Parathyroid adenoma (tissue), 2 donors: ENCODE results near the gene PTPRT.

Source experiments
- H2AFZ ChIP-seq: fragments of 300-600 bp; sonication (generic); one replicate; pipeline ENCODE4 v1.7.0; 2017; ENCODE audit warnings: antibody characterized with exemption, mild to moderate bottlenecking
- H3K27ac ChIP-seq: fragments of 300-600 bp; sonication (generic); one replicate; pipeline ENCODE4 v1.7.0; 2017
- H3K27me3 ChIP-seq: fragments of 300-600 bp; sonication (generic); one replicate; pipeline ENCODE4 v1.7.0; 2017; ENCODE audit warnings: low read length; ENCODE audit not compliant: control insufficient read depth, insufficient read depth
- H3K36me3 ChIP-seq: fragments of 300-600 bp; sonication (generic); one replicate; pipeline ENCODE4 v1.7.0; 2017; ENCODE audit warnings: low read length; ENCODE audit not compliant: control insufficient read depth, insufficient read depth
- H3K4me1 ChIP-seq: fragments of 300-600 bp; sonication (generic); one replicate; pipeline ENCODE4 v1.7.0; 2017; ENCODE audit warnings: control low read depth
- H3K4me2 ChIP-seq: fragments of 300-600 bp; sonication (generic); one replicate; pipeline ENCODE4 v1.7.0; 2017; ENCODE audit warnings: low read length
- H3K4me3 ChIP-seq: fragments of 300-600 bp; sonication (generic); one replicate; pipeline ENCODE4 v1.7.0; 2017; ENCODE audit warnings: low read depth, low read length
- H3K79me2 ChIP-seq: fragments of 300-600 bp; sonication (generic); one replicate; pipeline ENCODE4 v1.7.0; 2017; ENCODE audit warnings: control low read depth
- H3K9ac ChIP-seq: fragments of 300-600 bp; sonication (generic); one replicate; pipeline ENCODE4 v1.7.0; 2017; ENCODE audit warnings: mild to moderate bottlenecking
- H3K9me3 ChIP-seq: fragments of 300-600 bp; sonication (generic); one replicate; pipeline ENCODE4 v1.7.0; 2017; ENCODE audit warnings: low read length; ENCODE audit not compliant: control insufficient read depth
- CTCF ChIP-seq: fragments of 300-600 bp; sonication (generic); IDR thresholded peaks from one replicate; pipeline ENCODE4 v1.7.0; 2017; ENCODE audit warnings: antibody characterized with exemption, mild to moderate bottlenecking
- donor health status: primary hyperparathyroidism.

PTPRT gene

DNA sequence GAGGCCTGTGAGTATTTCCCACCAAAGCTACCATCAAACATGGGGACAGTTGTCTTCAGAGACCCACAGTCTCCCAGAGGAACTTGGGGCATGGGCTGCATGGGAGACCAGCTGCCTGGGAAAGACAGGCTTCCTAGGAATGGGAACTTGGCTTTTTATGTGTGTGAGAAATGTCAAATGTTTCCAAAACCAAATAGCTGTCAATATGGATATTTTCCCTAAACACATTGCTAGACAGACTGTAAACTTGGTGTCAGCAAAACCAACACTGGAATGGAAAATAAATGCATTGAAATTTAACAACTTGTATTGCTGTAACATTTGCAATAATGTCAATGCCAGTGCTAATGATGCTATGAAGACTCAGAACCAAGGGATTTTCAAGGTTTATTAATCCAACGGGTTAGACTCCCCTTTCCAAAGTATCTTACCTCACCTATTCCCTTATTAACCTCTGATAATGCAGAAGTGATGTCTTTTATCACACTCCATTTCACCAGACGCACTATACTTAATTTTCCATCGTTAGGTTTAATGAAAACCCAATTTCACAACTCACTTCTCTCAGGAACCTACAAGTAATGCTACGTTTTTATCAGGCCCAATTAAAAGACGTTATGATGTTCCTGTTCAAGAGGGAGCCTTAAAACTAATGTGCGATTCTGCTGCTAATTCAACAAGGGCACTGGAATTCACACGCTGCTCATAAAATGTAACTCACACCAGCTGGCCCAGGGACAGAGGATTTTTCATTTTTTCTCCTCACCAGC lies 1025.4 kb downstream of the PTPRT start:
- Histone ChIP-seq H3K4me3 (no peak overlapping the region), H3K79me2 (peaks cover 2% of the 10 kb centered on the region), H3K9ac (no peak overlapping the region), H3K9me3 (no peaks in the 10 kb centered on the region), H2AFZ (no peak overlapping the region), H3K27ac (no peak overlapping the region), H3K4me1 (peaks cover 7% of the 10 kb centered on the region), H3K36me3 (no peaks in the 10 kb centered on the region), H3K27me3 (no peaks in the 10 kb centered on the region), H3K4me2 (no peak overlapping the region)
- no peak for TF ChIP-seq CTCF

DNA sequence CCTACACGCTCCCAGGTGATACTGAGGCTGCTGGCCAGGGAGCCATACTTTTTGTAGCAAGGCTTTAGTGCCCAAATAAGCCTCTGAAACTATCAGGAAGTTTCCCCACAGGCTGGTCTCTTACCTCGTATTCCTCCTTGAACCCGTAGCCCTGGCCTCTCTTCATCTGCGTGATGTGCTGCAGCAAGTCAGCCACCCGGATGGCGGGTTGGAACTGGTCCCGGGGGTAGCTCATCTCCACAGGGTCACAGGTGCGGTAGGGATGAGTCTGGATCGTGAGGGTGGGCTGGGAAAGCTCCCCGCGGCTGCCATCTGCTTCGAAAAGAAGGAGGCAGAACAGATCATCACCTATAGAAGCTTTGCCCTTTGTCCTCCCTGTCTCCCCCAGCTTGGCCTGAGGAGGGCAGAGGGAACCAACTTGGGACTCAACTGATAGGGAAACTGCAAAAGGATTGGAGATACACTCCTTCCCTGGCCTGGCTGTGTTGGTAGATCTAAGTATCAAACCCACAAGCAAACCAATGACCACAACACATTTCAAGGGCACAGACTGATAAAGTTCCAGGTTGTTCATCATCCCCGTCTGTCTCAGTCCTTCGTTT lies 1028.4 kb downstream of the PTPRT start:
- no peaks in the 10 kb centered on the region for H3K27me3 ChIP-seq
- no peaks in the 10 kb centered on the region for H3K36me3 ChIP-seq
- no peak for TF ChIP-seq CTCF

DNA sequence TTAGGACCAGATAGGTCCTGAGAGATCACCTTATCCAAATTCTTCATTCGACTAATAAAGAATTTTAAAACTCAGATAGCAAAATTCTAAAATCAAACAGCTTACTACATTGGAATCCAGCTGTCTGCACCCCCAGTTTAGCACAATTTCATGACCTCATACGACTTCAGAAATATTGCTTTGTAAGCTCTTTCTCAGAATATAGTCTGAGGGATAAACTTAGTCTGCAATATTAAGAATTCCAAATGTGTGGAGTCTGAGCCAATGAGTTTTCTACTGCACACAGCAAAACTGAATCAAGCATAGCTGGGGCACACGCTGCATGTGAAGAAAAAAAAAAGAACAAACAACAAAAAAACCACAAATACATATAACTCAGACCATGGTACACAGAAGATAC lies 1029.9 kb downstream of the PTPRT start:
- Histone ChIP-seq H3K4me2 (no peak overlapping the region), H3K36me3 (no peaks in the 10 kb centered on the region), H3K4me1 (peaks cover 7% of the 10 kb centered on the region), H2AFZ (no peak overlapping the region), H3K9me3 (no peaks in the 10 kb centered on the region), H3K27ac (no peak overlapping the region), H3K27me3 (no peaks in the 10 kb centered on the region), H3K79me2 (no peaks in the 10 kb centered on the region), H3K9ac (no peak overlapping the region), H3K4me3 (no peak overlapping the region)
- TF ChIP-seq CTCF: no peak

More for the DNA sequence above, 1028.4 kb downstream of the PTPRT start:
- peaks cover 7% of the 10 kb centered on the region for H3K4me1 ChIP-seq
- no peaks in the 10 kb centered on the region for H3K79me2 ChIP-seq
- H3K4me2 ChIP-seq: no peak overlapping the region
- no peak overlapping the region for H3K9ac ChIP-seq
- H3K27ac ChIP-seq: no peak overlapping the region
- no peak overlapping the region for H3K4me3 ChIP-seq
- H2AFZ ChIP-seq: no peak overlapping the region
- no peaks in the 10 kb centered on the region for H3K9me3 ChIP-seq

DNA sequence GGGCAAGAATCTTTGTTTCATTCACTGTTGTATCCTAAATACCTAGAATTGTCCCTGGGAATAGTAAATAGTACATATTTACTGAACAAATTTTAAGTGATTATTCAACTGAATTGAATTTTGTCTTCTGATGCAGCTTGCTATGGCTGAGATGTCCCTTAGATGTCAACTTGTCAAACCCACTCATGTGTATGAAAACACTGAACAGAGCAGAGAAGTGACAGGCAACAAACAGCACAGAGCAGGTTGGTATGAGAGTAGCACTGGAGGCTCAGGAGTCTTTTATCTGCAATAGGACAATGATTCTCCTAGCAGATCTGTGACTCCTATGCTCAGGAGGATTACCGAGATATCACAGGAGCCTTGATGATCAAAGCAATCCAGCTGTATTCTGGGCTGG lies 1031.4 kb downstream of the PTPRT start:
- H3K27me3 ChIP-seq: no peaks in the 10 kb centered on the region
- H3K4me1 ChIP-seq: peaks cover 7% of the 10 kb centered on the region
- H2AFZ ChIP-seq: no peak overlapping the region
- no peaks in the 10 kb centered on the region for H3K79me2 ChIP-seq
- H3K36me3 ChIP-seq: no peaks in the 10 kb centered on the region
- no peak for TF ChIP-seq CTCF
- no peak overlapping the region for H3K27ac ChIP-seq
- H3K9ac ChIP-seq: no peak overlapping the region
- no peak overlapping the region for H3K4me3 ChIP-seq
- H3K4me2 ChIP-seq: no peak overlapping the region
- no peaks in the 10 kb centered on the region for H3K9me3 ChIP-seq

DNA sequence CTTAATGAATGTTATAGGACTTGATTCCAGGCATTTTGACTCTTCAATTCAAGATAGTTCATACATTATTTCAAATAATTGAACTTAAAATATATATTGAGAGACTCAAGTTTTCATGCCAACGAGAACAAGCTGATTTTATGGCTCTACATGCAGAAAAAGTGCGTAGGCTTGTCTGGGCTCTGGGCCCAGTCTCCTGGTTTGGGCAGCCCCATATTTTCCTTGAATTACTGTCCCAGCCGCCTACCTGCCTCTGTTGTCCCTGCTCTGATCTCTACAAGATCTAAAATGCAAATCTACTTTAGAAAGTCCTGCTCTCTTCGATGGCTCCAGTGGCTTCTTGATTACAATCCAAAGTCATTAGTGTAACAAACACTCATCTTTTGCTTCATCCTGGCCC lies 1034.1 kb downstream of the PTPRT start:
- H3K9me3 ChIP-seq: no peaks in the 10 kb centered on the region
- TF ChIP-seq CTCF: no peak
- no peak overlapping the region for H3K9ac ChIP-seq
- no peak overlapping the region for H3K4me3 ChIP-seq
- no peaks in the 10 kb centered on the region for H3K27me3 ChIP-seq
- H3K27ac ChIP-seq: no peak overlapping the region
- no peak overlapping the region for H3K4me2 ChIP-seq
- no peaks in the 10 kb centered on the region for H3K36me3 ChIP-seq
- H3K4me1 ChIP-seq: peaks cover 7% of the 10 kb centered on the region
- no peak overlapping the region for H2AFZ ChIP-seq
- H3K79me2 ChIP-seq: no peaks in the 10 kb centered on the region
